ENCODE results near the gene MOB1B. TPM values are rescaled to one million over a fixed set of nuclear protein-coding genes. Genes with fewer than 3 reads are reported as not detected.

The MOB1B gene
- total RNA-seq, 5 donors from 2014 or later (not counting 1 experiment from before 2014, with no cell fraction given): 10.7 to 16.0 (median 11.2) TPM

DNA sequence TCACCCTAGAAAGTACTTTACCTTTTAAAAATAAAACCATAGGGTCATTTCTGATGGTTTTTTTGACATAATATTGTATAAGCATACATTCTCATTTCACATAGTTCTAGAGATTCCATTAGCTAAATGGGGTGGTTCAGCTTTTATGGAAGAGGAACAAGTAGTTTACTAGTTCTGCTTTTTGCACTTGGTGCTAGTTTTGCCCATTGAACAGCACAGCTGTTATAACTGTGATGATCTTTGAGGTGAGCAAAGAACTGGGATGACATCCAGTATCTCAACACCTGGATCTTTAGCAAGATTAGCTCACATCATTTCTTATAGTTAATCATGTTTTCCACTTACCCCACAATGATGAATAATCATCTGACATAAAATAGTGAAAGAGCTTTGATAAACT is 40.9 kb downstream of the MOB1B start:
- H3K9me3 ChIP-seq: no peaks in the 10 kb centered on the region
- POLR2A ChIA-PET: no interaction called here
- H3K4me1 ChIP-seq (ENCODE audit: control insufficient read depth in 1 of 2, extremely low read depth in 1 of 2, insufficient read depth in 2 of 2, low read length in 2 of 2): no peaks in the 10 kb centered on the region
- H3K36me3 ChIP-seq (ENCODE audit: control insufficient read depth in 2 of 2, extremely low read depth in 1 of 2, insufficient read depth in 1 of 2, low read length in 1 of 2): peaks cover 2 to 5% of the 10 kb centered on the region in 2 donors
- no peaks in the 10 kb centered on the region for H3K27me3 Mint-ChIP-seq
- DNase-seq (no peak), ATAC-seq (replicated peaks in 1 of 4) (no peak)
- H3K36me3 Mint-ChIP-seq: peaks cover 27% of the 10 kb centered on the region
- CTCF ChIA-PET: interaction anchor here (0.5 to 0.7 kb wide), 4 partner anchors 16 to 771 kb away, joined by 3 to 4 read pairs (median 4); no protein-coding TSS in a partner anchor
- H3K27me3 ChIP-seq (replicated peaks in 1 of 2; ENCODE audit: control insufficient read depth in 2 of 2, extremely low read depth in 1 of 2, insufficient read depth in 2 of 2, low read length in 1 of 2): no peaks in the 10 kb centered on the region
- H3K27ac Mint-ChIP-seq: no peak overlapping the region
- peaks cover 8 to 27% (median 10%) of the 10 kb centered on the region in 3 donors for H3K4me1 Mint-ChIP-seq
- no peak overlapping the region for H3K4me3 Mint-ChIP-seq
- no peak overlapping the region for H3K4me3 ChIP-seq (ENCODE audit: control insufficient read depth in 1 of 2, extremely low read depth in 1 of 2, low read length in 1 of 2)
- H3K9me3 Mint-ChIP-seq: no peaks in the 10 kb centered on the region
- no peak overlapping the region for H3K27ac ChIP-seq (ENCODE audit: low read length)

DNA sequence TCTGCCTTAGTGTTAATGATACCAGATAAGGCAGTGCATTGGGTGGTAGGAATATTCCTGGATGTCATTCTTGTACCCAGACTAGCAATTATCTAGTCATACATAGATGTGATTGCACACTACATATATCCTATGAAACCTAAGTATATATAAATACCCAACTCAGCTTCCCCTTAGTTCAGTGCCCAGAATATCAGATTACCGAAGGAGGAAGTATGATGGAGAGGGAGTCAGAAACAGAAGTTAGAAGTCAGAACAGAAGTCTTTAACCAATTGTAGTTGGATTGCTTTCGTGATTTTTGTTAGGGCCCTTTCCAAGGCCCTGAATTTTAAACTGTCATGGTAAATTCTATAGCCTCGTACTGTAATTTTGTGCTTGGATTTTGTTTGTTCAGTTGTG is 42.9 kb downstream of the MOB1B start:
- ChIA-PET POLR2A (no interaction called here), CTCF (no interaction called here)
- no peak for DNase-seq
- ATAC-seq (replicated peaks in 1 of 4): no peak
- Mint-ChIP-seq H3K36me3 (peaks cover 21% of the 10 kb centered on the region), H3K4me3 (no peak overlapping the region), H3K27ac (no peak overlapping the region), H3K27me3 (no peaks in the 10 kb centered on the region), H3K4me1 (peaks cover 16 to 31% (median 17%) of the 10 kb centered on the region in 3 donors), H3K9me3 (no peaks in the 10 kb centered on the region)
- no peaks in the 10 kb centered on the region for H3K36me3 ChIP-seq (ENCODE audit: control insufficient read depth in 2 of 2, extremely low read depth in 1 of 2, insufficient read depth in 1 of 2, low read length in 1 of 2)
- H3K4me1 ChIP-seq (ENCODE audit: control insufficient read depth in 1 of 2, extremely low read depth in 1 of 2, insufficient read depth in 2 of 2, low read length in 2 of 2): no peaks in the 10 kb centered on the region
- no peak overlapping the region for H3K4me3 ChIP-seq (ENCODE audit: control insufficient read depth in 1 of 2, extremely low read depth in 1 of 2, low read length in 1 of 2)
- no peaks in the 10 kb centered on the region for H3K9me3 ChIP-seq
- no peak overlapping the region for H3K27ac ChIP-seq (ENCODE audit: low read length)
- 80% methylated on average over 1 of the region's 3 CpGs for WGBS (ENCODE audit: insufficient coverage)
- H3K27me3 ChIP-seq (replicated peaks in 1 of 2; ENCODE audit: control insufficient read depth in 2 of 2, extremely low read depth in 1 of 2, insufficient read depth in 2 of 2, low read length in 1 of 2): no peaks in the 10 kb centered on the region

DNA sequence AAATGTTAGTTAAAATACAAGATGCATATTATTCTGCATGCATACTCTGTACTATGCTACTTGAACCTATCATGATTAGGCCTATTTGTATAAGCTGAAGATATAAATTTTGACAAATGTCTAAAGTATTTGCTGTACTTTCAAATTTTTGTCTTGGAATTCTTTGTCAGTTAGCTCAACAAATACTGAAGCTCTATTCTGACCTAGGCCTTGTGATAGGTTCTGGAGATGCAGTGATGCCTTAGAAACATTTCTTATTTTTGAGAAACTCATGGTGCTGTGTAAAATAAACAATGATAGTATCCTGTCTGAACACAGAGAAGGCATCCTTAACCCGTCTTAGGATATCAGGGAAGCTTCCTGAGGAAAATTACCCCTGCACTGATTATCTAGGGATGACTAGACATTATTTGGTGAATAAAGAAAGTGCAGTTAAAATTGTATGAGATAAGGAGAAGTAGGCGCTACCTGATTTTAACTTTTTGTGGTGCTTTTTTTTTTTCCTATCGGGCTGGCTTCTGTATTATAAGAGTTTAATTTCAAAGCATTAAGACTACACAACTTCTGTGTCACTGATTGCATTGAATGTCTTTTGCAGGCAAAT is 43.4 kb downstream of the MOB1B start:
- ChIA-PET POLR2A (interaction anchor here in 1 of 2 donors (0.6 kb wide), 1 partner anchor 93 kb away, joined by 5 read pairs; no protein-coding TSS in a partner anchor), CTCF (interaction anchor here (0.6 kb wide), 2 partner anchors 457 to 728 kb away, joined by 3 to 7 read pairs; no protein-coding TSS in a partner anchor)
- no peak for DNase-seq
- H3K9me3 Mint-ChIP-seq: no peaks in the 10 kb centered on the region
- Histone ChIP-seq H3K4me1 (ENCODE audit: control insufficient read depth in 1 of 2, extremely low read depth in 1 of 2, insufficient read depth in 2 of 2, low read length in 2 of 2) (no peaks in the 10 kb centered on the region), H3K4me3 (ENCODE audit: control insufficient read depth in 1 of 2, extremely low read depth in 1 of 2, low read length in 1 of 2) (no peak overlapping the region), H3K36me3 (ENCODE audit: control insufficient read depth in 2 of 2, extremely low read depth in 1 of 2, insufficient read depth in 1 of 2, low read length in 1 of 2) (no peaks in the 10 kb centered on the region), H3K27ac (ENCODE audit: low read length) (no peak overlapping the region), H3K27me3 (replicated peaks in 1 of 2; ENCODE audit: control insufficient read depth in 2 of 2, extremely low read depth in 1 of 2, insufficient read depth in 2 of 2, low read length in 1 of 2) (no peaks in the 10 kb centered on the region), H3K9me3 (no peaks in the 10 kb centered on the region)
- H3K4me3 Mint-ChIP-seq: no peak overlapping the region
- peaks cover 20% of the 10 kb centered on the region for H3K36me3 Mint-ChIP-seq
- ATAC-seq (replicated peaks in 1 of 4): no peak
- no peak overlapping the region for H3K27ac Mint-ChIP-seq
- no peaks in the 10 kb centered on the region for H3K27me3 Mint-ChIP-seq
- WGBS (ENCODE audit: insufficient coverage): no CpG with 5 or more reads among the region's 3 CpGs
- peaks cover 16 to 28% (median 17%) of the 10 kb centered on the region in 3 donors for H3K4me1 Mint-ChIP-seq

DNA sequence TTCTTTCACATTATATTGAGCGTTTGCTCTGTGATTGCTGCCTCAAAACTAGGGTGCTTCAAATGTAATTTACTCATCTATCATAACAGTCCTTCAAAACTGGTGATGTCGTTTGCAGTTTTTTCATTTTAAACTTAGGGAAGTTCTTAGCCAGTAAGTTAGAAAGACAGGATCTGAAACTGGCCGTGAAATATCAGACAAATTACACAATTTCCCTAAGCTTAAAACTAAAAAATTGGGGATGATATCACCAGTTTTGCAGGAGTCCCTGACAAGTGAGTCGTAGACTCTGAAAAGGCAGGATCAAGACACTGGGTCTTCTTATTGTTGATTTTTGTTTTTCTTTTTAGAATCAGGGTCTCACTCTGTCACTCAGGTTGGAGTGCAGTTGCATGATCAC is 44.8 kb downstream of the MOB1B start:
- no peaks in the 10 kb centered on the region for H3K4me1 ChIP-seq (ENCODE audit: control insufficient read depth in 1 of 2, extremely low read depth in 1 of 2, insufficient read depth in 2 of 2, low read length in 2 of 2)
- peaks cover 13% of the 10 kb centered on the region for H3K36me3 Mint-ChIP-seq
- ATAC-seq (replicated peaks in 1 of 4) (no peak), DNase-seq (no peak)
- no CpG with 5 or more reads among the region's 4 CpGs for WGBS (ENCODE audit: insufficient coverage)
- no peak overlapping the region for H3K4me3 ChIP-seq (ENCODE audit: control insufficient read depth in 1 of 2, extremely low read depth in 1 of 2, low read length in 1 of 2)
- no peaks in the 10 kb centered on the region for H3K9me3 Mint-ChIP-seq
- H3K36me3 ChIP-seq (ENCODE audit: control insufficient read depth in 2 of 2, extremely low read depth in 1 of 2, insufficient read depth in 1 of 2, low read length in 1 of 2): no peaks in the 10 kb centered on the region
- no peaks in the 10 kb centered on the region for H3K9me3 ChIP-seq
- H3K27me3 Mint-ChIP-seq: no peaks in the 10 kb centered on the region
- no peak overlapping the region for H3K27ac ChIP-seq (ENCODE audit: low read length)
- CTCF ChIA-PET: no interaction called here
- POLR2A ChIA-PET: interaction anchor here in 1 of 2 donors (0.6 kb wide), 1 partner anchor 309 kb away, joined by 5 read pairs; no protein-coding TSS in a partner anchor
- H3K4me3 Mint-ChIP-seq: no peak overlapping the region
- H3K27me3 ChIP-seq (replicated peaks in 1 of 2; ENCODE audit: control insufficient read depth in 2 of 2, extremely low read depth in 1 of 2, insufficient read depth in 2 of 2, low read length in 1 of 2): no peaks in the 10 kb centered on the region
- H3K27ac Mint-ChIP-seq: no peak overlapping the region
- peaks cover 16 to 22% (median 17%) of the 10 kb centered on the region in 3 donors for H3K4me1 Mint-ChIP-seq

DNA sequence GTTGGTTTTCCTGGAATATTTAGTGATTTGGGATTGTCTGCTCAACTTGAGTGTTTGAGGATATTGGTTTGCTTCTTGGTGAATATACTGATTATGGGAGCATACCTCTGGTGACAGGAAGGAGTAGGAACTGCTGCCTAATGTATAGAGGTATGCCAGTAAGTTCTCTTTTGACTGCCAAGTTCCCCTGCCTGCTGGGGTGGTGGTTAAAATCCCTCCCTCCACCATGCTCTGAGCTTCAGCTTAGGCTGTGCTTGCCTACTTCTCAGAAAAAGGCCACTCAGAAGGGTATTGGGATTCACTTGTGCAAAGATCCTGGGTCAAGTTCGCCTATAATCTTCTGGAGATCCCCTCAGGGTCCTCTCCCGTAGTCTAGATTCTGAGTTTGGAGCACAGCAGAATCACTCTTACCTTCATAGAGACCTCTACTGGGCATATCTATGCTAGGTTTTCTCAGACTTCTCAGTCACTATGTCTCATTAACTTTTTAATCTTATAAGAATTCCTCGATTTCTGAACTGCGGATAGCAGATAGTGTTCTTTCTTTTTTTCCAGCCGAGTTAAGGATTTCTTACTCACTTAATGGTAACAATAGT is 46.6 kb downstream of the MOB1B start:
- peaks cover 5% of the 10 kb centered on the region for H3K36me3 Mint-ChIP-seq
- Histone ChIP-seq H3K36me3 (ENCODE audit: control insufficient read depth in 2 of 2, extremely low read depth in 1 of 2, insufficient read depth in 1 of 2, low read length in 1 of 2) (no peaks in the 10 kb centered on the region), H3K4me1 (ENCODE audit: control insufficient read depth in 1 of 2, extremely low read depth in 1 of 2, insufficient read depth in 2 of 2, low read length in 2 of 2) (no peaks in the 10 kb centered on the region), H3K27me3 (replicated peaks in 1 of 2; ENCODE audit: control insufficient read depth in 2 of 2, extremely low read depth in 1 of 2, insufficient read depth in 2 of 2, low read length in 1 of 2) (no peaks in the 10 kb centered on the region), H3K4me3 (ENCODE audit: control insufficient read depth in 1 of 2, extremely low read depth in 1 of 2, low read length in 1 of 2) (no peak overlapping the region), H3K9me3 (no peaks in the 10 kb centered on the region), H3K27ac (ENCODE audit: low read length) (no peak overlapping the region)
- DNase-seq (no peak), ATAC-seq (replicated peaks in 1 of 4) (no peak)
- H3K4me3 Mint-ChIP-seq: no peak overlapping the region
- ChIA-PET CTCF (interaction anchor here (0.6 to 0.9 kb wide), 3 partner anchors 61 to 292 kb away, joined by 4 read pairs; no protein-coding TSS in a partner anchor), POLR2A (no interaction called here)
- H3K27ac Mint-ChIP-seq: no peak overlapping the region
- H3K27me3 Mint-ChIP-seq: no peaks in the 10 kb centered on the region
- no peaks in the 10 kb centered on the region for H3K9me3 Mint-ChIP-seq
- H3K4me1 Mint-ChIP-seq: peaks cover 16 to 22% (median 16%) of the 10 kb centered on the region in 3 donors
- 88% methylated on average over 1 of the region's 5 CpGs for WGBS (ENCODE audit: insufficient coverage)

DNA sequence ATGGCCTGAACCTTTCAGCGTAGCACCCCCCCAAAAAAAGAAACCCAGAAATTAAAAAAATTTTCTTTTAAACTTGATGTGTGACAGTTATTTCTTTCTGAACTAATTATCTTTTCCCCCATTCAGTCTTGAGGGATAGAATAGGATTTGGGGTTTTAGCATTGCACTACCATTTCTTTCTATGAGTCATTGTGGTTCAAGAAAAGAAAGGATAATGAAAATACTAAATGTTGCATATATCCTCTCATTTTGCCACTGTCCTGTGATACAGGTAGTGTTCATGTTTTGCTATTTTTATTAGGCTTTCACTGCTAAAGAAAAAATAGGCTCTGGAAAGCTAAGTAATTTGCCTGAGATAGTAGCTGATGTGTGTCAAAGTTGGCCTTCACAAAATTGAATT is 51.9 kb downstream of the MOB1B start:
- H3K36me3 ChIP-seq (ENCODE audit: control insufficient read depth in 2 of 2, extremely low read depth in 1 of 2, insufficient read depth in 1 of 2, low read length in 1 of 2): peaks cover 0 to 4% of the 10 kb centered on the region in 2 donors
- no peak for ATAC-seq (replicated peaks in 1 of 4)
- DNase-seq: no peak
- Mint-ChIP-seq H3K27ac (no peak overlapping the region), H3K36me3 (no peaks in the 10 kb centered on the region), H3K4me1 (peaks cover 7 to 11% (median 10%) of the 10 kb centered on the region in 3 donors), H3K9me3 (no peaks in the 10 kb centered on the region), H3K4me3 (no peak overlapping the region), H3K27me3 (no peaks in the 10 kb centered on the region)
- H3K4me1 ChIP-seq (ENCODE audit: control insufficient read depth in 1 of 2, extremely low read depth in 1 of 2, insufficient read depth in 2 of 2, low read length in 2 of 2): no peaks in the 10 kb centered on the region
- WGBS (ENCODE audit: insufficient coverage): no CpG with 5 or more reads among the region's 1 CpG
- ChIA-PET POLR2A (no interaction called here), CTCF (no interaction called here)
- H3K9me3 ChIP-seq: no peaks in the 10 kb centered on the region
- H3K4me3 ChIP-seq (ENCODE audit: control insufficient read depth in 1 of 2, extremely low read depth in 1 of 2, low read length in 1 of 2): no peak overlapping the region
- H3K27me3 ChIP-seq (replicated peaks in 1 of 2; ENCODE audit: control insufficient read depth in 2 of 2, extremely low read depth in 1 of 2, insufficient read depth in 2 of 2, low read length in 1 of 2): no peaks in the 10 kb centered on the region
- no peak overlapping the region for H3K27ac ChIP-seq (ENCODE audit: low read length)
